ENCODE results near the gene MMP28.

The MMP28 gene

DNA sequence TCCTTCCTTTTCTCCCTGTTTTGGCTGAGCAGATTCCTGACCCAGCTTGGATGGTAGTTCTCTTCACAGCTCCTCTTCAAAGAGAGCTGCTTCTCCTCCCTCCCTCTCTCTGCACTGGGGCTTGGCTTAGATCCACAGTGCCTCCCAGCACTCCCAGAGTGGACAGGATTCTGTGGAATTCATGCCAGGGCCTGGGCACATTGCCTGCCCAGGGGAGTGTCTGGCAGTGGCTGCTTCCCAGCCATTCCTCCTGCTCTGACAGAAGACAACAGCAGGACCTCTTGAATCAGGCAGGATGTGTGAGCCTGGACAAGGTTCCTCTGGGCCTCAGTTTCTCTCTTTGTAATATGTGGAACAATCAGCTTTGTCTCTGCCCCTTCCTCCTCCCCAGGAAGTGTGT lies 4.5 kb upstream of the MMP28 start:
- DNase-seq (ENCODE audit: low read depth in 2 of 2) = no peak

DNA sequence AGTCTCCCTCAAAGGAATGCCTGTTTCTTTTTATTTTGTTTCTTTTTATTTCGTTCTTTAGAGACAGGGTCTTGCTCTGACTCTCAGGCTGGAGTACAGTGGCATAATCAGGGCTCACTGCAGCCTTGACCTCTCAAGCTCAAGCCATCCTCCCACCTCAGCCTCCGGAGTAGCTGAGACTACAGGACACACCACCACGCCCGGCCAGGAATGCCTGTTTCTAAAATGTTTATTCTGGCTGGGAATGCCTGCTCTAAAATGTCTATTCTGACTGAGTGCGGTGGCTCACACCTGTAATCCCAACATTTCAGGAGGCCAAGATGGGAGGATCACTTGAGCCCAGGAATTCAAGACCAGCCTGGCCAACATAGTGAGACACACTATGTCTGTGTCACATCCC lies 2.5 kb upstream of the MMP28 start:
- DNase-seq (ENCODE audit: low read depth in 2 of 2) = no peak

DNA sequence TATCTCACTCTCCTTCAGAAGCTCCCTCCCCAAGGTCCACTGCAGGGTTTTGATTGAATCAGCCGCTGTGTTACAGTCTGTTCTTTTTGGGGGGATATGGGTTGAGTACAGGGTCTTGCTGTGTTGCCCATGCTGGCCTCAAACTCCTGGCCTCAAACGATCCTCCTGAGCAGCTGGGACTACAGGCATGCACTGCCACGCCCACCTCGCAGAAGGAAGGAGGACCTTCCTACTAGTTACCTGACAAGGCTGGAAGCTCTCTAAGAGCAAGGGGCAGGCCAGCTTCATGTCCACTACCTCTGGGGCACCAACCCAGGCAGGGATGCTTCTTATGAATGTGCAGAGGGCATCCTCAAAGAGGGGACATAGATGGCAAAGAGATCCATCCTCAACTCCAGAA lies 1.9 kb upstream of the MMP28 start:
- DNase-seq (ENCODE audit: low read depth in 2 of 2) = no peak

DNA sequence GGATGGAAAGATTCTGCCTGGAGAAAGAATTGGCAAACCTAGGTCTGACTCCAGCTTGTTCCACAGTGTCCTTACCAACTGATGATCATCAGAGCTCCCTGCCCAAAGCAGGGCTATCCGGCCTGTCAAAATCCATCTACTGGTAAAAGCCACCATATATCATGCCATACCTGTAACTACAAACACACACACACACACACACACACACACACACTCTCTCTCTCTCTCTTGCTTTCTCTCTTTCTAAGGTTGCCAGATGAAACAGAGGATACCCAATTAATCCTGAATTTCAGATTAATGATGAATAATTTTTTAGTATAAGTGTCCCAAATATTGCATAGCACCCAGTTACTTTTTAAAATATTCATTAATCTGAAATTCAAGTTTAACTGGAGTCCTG lies 1.5 kb upstream of the MMP28 start:
- no peak for DNase-seq (ENCODE audit: low read depth in 2 of 2)

DNA sequence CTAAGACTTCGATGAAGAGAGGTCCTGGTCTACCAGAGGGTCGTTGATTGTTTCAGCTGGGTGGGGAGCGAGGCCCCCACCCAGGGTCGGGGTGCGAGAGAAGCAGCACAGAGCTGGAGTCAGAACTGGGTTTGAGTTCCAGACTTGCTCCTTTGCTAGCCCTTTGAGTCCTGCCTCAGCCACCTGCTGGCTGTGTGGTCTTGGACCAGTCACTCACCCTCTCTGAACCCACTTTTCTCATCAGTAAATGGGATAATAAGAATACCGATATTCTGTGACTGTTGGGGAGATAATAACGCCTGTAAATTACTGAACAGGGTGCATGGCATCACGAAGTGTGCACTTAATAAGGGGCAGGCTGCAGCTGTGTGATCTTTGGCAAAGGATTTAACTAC lies 427 bp upstream of the MMP28 start:
- DNase-seq (ENCODE audit: low read depth in 2 of 2) = no peak

DNA sequence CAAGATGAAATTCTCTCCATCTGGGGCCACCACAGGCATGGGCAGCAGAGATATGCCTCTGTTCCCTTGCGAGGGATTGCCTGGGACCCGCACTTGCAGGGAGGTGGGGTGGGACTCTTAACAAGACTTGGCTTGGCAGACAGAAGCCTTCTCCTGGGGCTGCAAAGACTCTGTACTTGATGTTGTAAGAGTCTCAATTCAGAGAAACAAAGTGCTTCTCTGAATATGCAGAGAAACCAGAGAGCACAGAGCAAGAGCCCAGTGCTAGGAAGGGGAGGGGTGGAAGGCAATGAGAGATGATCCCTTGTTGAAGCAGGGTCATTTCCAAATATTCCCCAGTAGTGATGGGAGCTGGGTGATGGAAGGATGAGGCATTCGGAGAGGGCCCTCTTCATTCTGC lies 2.2 kb downstream of the MMP28 start:
- DNase-seq (ENCODE audit: low read depth in 2 of 2) = no peak

DNA sequence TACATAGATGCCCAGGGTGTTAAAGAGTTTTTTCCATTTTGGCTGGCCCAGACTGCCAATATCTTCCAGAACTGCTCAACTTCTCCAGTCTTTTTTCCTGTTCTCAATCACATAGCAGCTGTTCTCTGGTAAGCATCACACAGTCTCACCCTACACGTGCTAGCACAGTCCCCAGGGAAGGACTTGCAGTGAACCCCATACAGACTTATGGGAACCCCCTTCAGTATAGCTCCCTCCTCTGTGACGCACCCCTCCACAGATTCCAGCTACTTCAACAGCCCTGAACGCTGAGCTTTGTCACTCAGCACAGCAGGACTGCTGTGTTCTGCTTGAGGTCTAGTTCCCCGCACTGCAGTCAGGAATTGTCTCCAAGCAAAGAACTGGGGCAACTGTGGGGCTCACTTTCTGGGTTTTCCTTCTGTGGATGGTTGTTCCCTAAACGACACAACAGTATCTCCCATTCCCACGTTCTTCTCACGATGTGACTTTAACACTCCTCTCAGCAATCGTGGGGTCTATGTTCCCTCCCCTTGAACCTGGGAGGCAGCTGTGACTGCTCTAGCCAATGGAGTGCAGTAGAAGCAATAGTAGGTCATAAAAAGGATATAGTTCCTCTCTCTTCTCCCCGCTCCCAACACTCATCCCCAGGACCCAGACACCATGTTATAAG lies 3.6 kb downstream of the MMP28 start:
- no peak for DNase-seq (ENCODE audit: low read depth in 2 of 2)

DNA sequence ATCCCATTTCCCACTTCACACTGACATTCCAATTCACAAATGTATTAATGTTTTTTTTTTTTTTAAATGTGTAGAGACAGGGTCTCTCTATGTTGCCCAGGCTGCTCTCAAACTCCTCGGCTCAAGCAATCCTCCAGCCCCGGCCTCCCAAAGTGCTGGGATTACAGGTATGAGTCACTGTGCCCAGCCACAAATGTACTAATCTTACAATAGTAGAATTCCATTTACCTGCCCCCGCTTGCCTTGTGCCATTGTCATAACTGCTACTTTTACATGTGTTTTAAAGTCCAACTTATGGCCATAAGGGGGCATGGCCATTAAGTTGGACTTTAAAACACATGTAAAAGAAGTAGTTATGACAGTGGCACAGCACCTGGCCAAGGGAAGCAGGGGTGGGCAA lies 4.6 kb downstream of the MMP28 start:
- DNase-seq (ENCODE audit: low read depth in 2 of 2) = no peak

DNA sequence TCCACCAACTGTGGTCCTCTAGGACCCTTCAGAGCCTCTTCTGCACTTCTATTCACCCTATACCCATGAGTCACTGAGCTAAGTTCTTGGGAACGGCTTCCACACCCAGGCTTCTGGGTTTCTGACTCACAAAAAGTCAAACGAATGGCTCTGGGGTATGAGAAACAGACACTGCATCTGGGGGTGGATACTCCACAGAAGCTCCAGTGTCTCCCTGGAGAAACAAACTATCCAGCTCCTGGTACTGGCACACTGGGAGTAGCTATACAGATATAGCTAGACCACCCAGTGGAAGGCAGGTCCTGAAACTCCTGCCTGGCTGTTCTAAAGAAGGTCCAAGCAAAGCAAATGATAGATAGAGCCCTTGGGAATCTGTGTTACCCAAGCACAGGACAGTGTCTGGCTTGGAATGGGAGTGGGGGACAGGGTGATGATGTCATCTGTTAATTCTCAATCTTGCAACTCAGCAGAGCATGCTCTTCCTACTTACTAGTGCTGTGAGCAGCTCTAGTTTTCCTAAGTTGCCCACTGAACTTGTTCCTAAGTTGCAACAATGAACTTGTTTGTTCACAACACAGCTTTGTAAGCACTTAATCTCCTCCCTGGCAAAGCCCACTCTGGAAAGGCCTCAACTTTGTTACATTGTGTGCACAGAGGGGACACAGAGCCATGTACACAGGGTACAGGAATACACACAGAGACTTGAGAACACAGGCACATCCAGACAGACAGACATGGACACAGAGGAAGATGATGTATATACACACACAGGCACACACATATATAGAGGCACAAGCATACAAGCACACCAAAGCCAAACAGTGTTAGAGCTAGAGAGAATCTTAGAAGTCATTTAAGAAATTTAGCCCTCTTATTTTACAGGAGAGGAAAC lies 6.7 kb downstream of the MMP28 start:
- no peak for DNase-seq (ENCODE audit: low read depth in 2 of 2)

DNA sequence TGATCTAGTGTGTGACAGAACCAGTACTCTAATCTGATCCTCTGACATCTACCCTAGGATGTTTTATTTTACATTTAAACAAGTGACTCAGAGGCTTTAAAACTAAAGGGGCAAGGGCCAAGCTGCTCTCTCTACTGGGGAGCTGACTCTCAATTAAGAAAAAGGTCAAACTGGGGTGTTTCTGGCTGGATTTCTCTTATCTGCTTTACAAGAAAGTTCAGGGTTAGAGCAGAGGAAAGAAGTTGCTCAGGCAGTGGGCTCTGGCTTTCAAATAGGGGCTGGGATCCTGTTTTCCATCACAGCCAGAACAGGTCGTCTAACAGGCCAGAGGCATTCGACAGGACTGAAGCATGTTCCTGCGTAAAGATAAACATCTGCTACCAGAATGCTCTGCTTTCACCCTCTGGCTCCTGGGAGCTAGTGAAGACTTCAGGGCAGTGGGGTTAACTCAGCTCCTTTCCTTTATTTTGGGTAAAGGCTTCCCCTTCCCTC lies 8.5 kb downstream of the MMP28 start:
- no peak for DNase-seq (ENCODE audit: low read depth in 2 of 2)

DNA sequence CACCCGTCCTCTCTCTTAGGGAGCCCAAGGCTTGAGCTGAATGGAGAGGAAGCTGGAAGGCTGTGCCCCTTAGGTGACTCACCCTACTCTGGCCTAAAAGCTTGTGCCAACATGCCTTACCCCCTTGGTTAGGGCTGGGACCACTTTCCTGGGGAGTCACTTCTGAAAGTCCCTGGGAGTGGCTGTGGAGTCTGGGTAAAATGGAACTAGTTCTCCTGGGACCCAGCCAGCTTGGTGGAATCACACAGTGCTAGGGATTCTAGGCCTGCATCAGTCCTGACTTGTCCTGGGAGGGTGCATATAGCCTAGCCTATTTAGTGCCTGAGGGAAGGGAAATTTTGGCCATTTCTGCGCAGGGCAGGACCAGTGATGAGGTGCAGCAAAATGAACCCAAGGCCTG lies 10.5 kb downstream of the MMP28 start:
- DNase-seq (ENCODE audit: low read depth in 2 of 2) = no peak

DNA sequence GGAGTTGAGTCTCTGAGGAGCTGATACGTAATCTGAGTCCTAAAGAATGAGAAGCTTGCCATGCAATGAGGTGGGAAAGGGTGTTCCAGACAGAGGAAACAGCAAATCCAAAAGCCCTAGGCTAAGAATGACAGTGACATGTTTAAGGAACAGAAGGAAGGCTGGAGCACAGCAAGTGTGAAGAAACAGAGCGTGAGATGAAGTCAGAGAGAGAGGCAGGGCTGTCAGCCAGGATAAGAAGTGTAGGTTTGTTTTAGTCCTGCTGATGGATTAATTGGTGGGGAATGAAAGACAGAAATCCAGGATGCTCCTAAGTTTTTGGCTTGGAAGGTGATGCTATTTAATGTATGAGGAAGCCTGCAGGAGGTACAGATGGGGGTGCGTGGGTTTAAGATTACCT lies 14.5 kb downstream of the MMP28 start:
- DNase-seq (ENCODE audit: low read depth in 2 of 2) = no peak

DNA sequence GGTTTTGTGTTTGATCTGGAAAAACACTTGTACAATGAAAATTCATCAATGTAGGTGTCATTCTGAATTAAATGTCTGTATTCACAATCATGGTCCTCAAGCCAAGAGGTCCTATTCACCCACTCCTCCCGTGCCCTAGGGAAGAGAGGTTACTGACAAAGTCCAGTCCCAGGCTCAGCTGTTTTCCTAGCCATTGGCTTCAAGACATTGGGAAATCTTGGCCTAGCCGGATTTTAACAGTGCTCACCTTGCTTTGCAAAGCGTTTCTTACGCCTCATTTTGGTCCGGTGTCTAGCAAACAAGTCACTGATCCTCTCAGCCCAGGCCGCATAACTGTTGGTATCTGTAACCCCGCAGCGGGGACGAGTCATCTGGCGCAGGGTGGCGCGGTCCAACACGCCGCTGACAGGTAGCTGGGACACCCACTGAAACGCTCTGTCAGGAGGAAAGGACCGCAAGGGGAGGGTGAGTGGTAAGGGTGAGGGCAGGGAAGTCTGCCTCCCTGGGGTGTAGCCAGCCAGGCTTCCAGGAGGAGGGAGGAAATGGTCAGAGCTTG lies 16.7 kb downstream of the MMP28 start:
- DNase-seq (ENCODE audit: low read depth in 2 of 2) = no peak

DNA sequence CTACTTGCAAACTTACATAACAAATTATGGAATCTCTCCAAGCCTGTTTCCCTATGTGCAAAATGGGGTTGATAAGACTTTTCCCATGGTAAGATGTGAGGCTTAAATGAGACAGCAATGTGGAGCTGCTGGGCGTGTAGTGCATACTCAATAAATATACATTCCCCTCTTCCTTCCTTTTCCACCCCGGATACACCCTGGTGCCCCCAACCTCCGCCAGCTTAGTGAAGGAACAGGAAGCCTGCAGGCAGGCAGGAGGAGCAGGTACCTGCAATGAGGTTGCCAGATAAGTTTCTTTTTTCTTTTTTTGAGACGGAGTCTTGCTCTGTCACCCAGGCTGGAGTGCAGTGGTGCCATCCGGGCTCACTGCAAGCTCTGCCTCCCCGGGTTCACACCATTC lies 19.9 kb downstream of the MMP28 start:
- no peak for DNase-seq (ENCODE audit: low read depth in 2 of 2)

DNA sequence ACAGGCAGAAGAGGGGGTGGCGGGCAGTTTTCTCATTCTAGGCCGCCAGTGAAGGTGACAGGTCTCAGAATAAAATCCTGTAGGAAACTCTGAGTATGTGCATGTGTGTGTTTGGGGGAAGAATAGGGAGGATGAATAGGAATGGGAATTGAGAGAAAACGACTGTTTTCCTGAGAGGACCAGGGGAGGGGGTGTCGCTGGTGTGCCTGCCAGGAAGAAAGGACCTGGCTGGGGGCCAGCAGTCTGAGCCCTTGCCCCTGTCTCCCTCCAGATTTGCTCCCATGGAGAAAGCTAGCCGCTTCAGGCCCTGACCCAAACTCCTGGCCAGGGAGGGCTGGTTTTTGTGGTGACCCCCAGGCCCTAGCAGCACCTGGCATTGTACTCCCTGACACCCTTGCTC lies 20.4 kb downstream of the MMP28 start:
- no peak for DNase-seq (ENCODE audit: low read depth in 2 of 2)

DNA sequence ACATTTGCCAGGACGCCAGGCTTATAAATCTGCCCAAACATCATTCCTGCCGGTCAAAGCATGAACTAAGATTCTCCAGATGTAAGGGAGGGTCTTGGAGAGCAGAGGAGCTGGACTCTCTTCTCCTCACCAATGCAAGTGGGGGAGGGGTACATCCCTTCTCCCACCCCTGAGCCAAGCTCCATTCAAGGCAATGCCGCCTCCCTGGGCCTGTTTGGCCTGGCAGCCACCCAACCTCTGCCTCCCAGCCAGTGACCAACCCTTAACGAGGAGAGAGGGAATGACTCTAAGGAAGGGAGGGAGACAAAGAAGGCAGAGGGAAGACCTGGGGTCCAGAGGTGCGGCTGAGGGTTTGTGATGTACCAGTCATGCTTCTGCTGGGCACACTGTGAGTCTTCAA lies 20.9 kb downstream of the MMP28 start:
- DNase-seq (ENCODE audit: low read depth in 2 of 2) = no peak

DNA sequence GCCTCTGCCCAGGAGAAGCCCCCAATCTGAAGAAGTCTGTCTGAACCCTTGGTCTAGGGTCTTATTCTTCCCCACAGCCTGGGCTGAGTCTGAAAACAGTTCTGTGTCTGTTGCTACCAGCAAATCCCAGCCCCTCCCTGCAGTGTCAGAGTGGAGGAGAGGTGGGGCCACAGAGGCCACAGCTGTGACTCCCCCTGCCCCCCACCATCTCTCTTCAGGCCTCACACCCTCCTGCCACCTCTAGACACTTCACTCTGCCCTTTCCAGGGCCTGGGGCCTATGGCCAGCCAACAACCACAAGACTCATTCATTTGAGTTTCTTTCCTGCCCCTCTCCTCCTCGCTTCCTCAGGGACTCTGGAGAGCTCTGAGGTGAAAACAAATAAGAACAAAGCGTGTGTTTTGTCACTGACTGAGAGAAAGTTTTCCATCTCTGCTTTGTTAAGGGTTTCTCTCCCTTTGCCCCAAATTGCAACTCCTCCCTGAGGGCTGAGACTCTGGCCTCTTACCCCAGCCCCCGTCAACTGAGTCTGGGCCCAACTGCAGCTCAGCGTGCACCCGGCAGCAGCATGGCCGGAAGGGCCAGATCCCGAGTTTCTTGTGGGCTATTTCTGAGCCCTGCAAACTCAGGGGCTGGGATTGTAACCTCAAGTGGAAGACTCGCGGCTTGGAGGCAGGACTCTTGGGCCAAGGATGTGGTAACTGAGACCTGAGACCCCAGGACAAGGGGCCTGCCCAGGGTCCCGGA lies 21.6 kb downstream of the MMP28 start:
- DNase-seq (ENCODE audit: low read depth in 2 of 2) = no peak

DNA sequence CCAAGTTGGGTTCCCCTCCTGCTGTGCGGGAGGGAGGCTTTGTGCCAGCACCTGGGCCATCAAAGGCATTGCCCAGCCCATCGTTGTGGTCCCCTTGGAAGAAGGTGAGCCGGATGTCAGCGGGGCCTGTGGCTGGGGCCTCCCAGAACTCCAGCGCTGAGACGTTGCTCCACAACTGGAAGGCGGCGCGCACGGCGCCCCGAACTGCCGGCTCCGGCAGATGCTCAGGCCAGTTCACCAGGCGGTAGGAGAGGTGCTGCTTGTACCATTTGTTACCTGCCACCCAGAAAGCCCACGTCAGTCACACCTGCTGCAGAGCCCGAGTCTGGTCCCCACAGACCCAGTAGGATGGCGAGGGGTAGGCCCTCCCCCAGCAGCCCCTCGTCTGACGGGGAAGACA lies 22.3 kb downstream of the MMP28 start:
- DNase-seq (ENCODE audit: low read depth in 2 of 2) = no peak

DNA sequence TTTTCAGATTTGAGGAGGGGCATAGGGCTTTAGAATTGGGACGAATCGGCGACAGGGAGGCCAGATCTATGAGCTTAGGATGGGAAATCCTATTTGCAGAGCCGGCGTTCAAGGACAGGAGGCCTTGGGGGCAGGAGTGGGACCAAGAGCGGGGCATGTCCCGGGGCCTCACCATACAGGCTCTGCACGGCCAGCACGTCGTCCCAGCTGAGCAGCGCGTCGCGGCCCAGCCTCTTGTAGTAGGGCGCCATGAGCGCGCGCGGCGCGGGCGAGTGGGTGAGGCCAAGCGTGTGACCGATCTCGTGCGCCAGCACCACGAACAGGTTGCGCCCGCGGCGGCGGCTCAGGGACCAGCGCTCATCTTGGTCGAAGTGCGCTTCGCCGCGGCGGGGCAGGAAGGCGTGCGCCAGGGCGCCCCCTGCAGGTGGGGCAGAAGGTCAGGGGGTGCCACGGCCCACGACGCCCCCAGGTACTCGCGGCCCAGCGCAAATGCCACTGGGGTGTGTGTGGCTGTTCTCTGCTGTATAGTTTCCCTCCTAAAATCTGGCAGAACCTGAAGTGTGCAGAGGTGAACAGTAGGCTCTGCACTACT lies 25.4 kb downstream of the MMP28 start:
- no peak for DNase-seq (ENCODE audit: low read depth in 2 of 2)

DNA sequence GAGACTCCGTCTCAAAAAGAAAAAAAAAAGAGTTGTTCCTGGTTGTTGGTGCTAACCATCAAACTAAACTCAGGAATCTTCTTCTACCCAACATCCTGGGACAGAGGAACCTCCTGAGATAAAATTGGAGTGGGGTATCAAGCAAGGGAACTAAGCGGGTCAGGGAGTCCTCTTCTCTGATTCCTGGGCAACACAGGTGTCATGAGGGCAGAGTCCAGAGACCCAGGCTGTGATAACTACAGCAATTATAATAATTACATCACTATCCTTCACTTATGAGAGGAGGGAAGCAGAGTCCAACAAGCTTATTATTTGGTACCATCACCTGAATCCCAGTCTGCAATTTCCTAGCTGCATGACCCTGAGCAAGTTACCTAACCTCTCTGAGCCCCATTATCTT lies 26.6 kb downstream of the MMP28 start:
- no peak for DNase-seq (ENCODE audit: low read depth in 2 of 2)

DNA sequence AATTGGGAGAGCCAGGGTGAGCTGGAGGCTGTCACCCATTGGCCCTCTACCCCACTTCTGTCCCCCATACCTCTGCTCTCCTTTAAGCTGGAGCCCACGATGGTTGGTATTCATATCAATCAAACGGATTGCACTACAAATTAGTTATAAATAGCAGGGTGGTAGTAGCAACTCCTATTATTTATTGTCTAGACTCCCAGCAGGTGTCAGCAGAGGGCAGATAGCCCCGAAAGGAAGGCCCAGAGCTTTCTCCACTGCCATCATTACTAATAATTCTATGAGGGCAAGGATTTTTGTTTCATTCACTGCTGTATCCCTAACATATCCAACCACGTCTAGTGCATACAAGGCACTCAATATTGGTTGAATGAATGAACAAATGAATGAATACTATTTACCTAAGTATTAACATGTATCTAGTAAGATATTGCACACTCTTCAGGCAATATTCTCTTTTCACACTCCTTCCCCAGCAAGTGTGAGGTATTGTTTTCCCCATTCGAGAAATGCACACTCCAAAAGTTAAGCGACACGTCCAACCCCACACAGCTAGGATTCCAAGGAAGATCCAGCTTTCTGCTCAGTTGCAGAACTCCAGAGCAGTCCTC lies 28.4 kb downstream of the MMP28 start:
- DNase-seq (ENCODE audit: low read depth in 2 of 2) = peak in 1 of 2 donors; percentile 7

DNA sequence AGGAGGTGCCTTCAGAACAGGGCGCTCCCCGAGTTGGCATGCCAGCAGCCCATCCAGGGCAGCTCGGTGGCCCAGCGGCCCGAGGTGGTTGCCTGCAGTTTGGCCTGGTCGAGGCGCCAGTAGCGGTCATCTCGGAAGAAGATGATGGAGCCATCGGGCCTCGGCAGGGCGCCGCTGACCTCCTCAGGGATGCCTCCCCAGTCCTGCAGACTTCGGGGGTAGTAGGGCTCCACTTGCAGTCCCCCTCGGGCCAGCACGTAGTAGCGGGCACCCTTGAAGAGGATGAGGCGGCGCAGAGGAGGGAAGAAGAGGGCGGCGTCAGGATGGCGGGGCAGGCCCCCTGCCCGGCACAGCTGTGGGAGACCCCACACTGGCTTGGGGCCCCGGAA lies 29.0 kb downstream of the MMP28 start:
- no peak for DNase-seq (ENCODE audit: low read depth in 2 of 2)
